ENCODE measurements around the gene CAPRIN2.

The CAPRIN2 gene, protein sequence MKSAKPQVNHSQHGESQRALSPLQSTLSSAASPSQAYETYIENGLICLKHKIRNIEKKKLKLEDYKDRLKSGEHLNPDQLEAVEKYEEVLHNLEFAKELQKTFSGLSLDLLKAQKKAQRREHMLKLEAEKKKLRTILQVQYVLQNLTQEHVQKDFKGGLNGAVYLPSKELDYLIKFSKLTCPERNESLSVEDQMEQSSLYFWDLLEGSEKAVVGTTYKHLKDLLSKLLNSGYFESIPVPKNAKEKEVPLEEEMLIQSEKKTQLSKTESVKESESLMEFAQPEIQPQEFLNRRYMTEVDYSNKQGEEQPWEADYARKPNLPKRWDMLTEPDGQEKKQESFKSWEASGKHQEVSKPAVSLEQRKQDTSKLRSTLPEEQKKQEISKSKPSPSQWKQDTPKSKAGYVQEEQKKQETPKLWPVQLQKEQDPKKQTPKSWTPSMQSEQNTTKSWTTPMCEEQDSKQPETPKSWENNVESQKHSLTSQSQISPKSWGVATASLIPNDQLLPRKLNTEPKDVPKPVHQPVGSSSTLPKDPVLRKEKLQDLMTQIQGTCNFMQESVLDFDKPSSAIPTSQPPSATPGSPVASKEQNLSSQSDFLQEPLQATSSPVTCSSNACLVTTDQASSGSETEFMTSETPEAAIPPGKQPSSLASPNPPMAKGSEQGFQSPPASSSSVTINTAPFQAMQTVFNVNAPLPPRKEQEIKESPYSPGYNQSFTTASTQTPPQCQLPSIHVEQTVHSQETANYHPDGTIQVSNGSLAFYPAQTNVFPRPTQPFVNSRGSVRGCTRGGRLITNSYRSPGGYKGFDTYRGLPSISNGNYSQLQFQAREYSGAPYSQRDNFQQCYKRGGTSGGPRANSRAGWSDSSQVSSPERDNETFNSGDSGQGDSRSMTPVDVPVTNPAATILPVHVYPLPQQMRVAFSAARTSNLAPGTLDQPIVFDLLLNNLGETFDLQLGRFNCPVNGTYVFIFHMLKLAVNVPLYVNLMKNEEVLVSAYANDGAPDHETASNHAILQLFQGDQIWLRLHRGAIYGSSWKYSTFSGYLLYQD

DNA sequence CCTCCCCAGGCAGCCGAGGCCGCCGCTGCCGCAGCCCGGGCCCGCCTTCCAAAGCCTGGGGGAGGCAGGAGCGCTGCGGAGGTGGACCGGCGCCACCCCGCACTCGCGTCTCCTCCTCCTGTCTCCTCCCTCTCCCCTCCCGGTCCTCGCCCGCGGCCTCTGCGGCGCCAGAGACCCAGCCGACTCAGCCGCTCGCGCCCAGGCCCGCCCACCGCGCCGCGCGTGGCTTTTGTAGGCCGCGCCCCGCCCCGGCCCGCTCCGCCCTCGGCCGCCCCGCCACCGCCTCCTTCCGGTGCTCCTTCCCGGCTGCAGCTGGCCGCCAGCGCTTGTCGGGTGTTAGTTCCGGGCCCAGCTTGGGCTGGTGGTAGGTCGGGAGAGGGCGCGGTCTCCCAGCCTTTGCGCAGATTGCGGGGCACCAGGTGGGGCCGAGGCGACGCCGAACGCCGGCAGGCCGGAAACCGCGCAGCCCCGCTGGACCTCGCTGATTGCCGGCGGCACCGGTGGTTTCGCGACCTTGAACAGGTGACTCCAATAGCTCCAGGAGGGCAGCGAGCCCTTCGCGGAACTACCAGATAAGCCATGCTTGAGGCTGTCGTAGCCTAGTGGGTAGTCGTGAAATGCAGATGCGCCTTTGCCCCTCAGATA is at the start of gene CAPRIN2:
Gene CAPRIN2, minus strand, starts transcription at position 202 of the 645 bp plus-strand sequence. CDS start 1,431 bp downstream, outside the sequence.
- peak within 1 kb of the TSS; percentile 77 for H3K27ac Mint-ChIP-seq
- peaks cover 7% of the 10 kb centered on the region for H3K36me3 Mint-ChIP-seq (ENCODE audit: low read depth)
- intact Hi-C loops (cut with micrococcal nuclease), result loop anchor here (1.0 to 10.0 kb wide), 3 partner anchors 60 to 1920 kb away; partner anchors contain the start of genes DNM1L and IPO8
- H3K4me1 Mint-ChIP-seq (ENCODE audit: low read depth), result peaks cover 25% of the 10 kb centered on the region
- peak within 1 kb of the TSS; percentile 91 for H3K4me3 Mint-ChIP-seq
- H3K27me3 Mint-ChIP-seq, result peaks cover 7% of the 10 kb centered on the region
- no peaks in the 10 kb centered on the region for H3K9me3 Mint-ChIP-seq

DNA sequence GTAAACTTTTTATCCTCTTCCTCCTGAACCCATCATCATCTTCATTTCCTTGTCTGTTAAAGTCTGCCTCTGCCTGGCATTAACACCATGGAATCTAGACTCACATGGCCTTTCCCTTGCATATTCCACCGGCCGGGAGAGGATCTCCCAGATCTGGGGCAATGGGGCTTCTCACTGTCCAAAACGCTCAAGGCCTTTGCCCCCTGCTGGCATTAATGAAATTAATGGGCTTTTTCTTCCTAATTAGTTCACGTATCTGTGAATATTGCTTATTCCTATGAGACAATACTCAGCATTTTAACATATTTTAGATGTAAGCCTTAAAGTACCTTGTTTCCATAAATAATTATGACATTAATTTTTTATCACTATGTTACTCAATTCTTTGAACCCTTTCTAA is 42.9 kb upstream of the CAPRIN2 start:
- intact Hi-C loops (cut with micrococcal nuclease), result no loop called here

DNA sequence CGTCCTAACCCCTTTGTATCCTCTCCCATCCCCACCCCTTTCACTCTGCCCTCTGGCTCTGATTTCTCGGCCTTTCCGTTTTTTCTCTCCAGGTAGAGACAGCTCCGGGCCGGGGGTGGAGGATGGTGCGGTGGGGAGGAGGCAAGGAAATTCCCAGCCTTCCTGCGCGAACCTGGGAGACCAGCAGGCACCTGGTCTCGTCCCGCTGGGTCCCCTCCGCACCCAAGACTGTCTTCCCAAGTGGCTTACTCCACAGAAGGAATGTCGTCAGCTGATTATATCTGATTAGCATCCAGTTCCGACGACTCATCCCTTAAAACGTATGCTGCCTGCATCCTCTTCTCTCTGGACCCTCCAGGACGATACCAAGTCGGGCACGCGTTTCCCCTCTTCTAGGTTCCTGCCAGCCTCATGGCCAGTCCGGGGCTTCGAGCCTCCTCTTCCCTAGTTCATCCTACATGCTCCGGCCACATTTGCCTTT is 42.2 kb upstream of the CAPRIN2 start:
- intact Hi-C loops (cut with micrococcal nuclease), result no loop called here
- no peak overlapping the region for H3K27ac Mint-ChIP-seq
- H3K4me3 Mint-ChIP-seq, result peak overlapping the region; percentile 44
- H3K27me3 Mint-ChIP-seq, result peaks cover 65% of the 10 kb centered on the region
- peaks cover 25% of the 10 kb centered on the region for H3K4me1 Mint-ChIP-seq (ENCODE audit: low read depth)
- H3K36me3 Mint-ChIP-seq (ENCODE audit: low read depth), result no peaks in the 10 kb centered on the region
- H3K9me3 Mint-ChIP-seq, result no peaks in the 10 kb centered on the region

More for the DNA sequence above, 42.9 kb upstream of the CAPRIN2 start:
- H3K4me1 Mint-ChIP-seq (ENCODE audit: low read depth), result peaks cover 25% of the 10 kb centered on the region
- H3K27me3 Mint-ChIP-seq, result peaks cover 65% of the 10 kb centered on the region
- H3K4me3 Mint-ChIP-seq, result no peak overlapping the region
- H3K27ac Mint-ChIP-seq, result no peak overlapping the region
- no peaks in the 10 kb centered on the region for H3K9me3 Mint-ChIP-seq
- H3K36me3 Mint-ChIP-seq (ENCODE audit: low read depth), result no peaks in the 10 kb centered on the region

DNA sequence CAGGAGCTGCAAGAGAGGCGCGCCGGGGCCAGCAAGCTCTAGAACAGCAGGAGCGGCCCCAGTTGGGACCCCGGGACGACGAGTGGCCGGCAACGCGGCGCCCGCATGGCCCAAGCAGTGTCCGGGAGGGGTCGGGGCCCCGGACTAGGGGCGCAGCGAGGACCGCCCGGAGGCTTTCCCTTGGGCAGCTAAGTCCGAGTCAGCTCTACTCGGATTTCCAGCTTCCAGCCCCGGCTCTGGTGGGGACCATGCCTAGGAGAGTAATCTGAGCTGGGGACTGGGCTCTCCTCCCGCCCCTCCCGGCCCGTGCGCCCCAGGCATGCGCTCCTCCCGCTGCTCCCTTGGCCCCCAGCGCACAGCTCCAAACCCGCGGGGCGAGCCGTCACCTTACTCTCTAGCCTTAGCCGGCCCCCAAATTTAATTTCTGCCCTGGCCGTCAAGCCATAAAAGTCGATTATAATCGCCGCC is 41.6 kb upstream of the CAPRIN2 start:
- Mint-ChIP-seq H3K27ac (peak overlapping the region; percentile 66), H3K4me1 (ENCODE audit: low read depth) (peaks cover 25% of the 10 kb centered on the region), H3K4me3 (peak overlapping the region; percentile 75), H3K9me3 (no peaks in the 10 kb centered on the region), H3K36me3 (ENCODE audit: low read depth) (no peaks in the 10 kb centered on the region), H3K27me3 (peaks cover 65% of the 10 kb centered on the region)
- intact Hi-C loops (cut with micrococcal nuclease), result no loop called here

DNA sequence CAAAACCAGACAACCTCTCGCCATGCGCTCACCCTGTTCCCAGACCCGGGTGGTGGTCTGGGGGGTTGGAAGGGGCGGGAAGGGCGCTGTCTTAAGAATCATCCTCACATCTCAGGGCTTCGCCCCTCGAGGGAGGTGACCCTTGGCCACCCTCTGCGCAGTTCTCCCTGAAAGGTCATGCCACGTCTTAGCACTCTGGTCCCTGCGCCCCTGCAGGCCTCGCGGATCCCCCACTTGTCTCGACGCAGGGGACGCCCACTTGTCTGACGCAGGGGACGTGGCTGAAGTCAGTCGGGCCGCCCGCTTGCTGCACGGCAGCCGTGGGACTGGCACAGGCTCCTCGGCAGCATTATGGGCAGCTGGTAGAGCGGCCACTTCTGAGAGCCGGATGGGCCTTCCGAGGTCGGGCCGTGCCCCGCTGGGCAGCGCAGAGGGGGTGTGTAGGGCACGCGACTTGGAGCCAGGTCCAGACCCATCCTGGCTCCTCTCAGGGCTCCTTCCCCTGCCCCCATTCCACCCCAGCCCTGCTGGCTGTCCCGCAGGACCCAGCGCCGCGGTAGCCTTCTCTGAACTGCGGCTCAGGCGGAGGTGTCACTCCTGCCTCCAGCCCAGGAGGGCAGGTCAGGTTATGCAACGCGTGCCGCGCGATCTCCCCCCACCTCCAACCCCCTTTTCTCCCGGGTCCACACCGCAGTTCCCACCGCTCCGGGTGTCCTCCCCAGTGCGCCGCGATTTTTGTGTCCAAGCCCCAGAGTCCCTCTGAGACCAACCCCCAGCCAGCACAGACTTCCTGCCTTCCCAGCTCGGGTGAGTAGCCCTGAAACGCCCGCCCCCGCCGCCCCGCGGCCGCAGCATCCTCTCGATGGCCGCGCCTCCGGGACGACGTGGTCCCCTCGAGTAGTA is 40.9 kb upstream of the CAPRIN2 start:
- peaks cover 65% of the 10 kb centered on the region for H3K27me3 Mint-ChIP-seq
- H3K27ac Mint-ChIP-seq, result peak overlapping the region; percentile 66
- H3K9me3 Mint-ChIP-seq, result no peaks in the 10 kb centered on the region
- no peaks in the 10 kb centered on the region for H3K36me3 Mint-ChIP-seq (ENCODE audit: low read depth)
- intact Hi-C loops (cut with micrococcal nuclease), result no loop called here
- H3K4me3 Mint-ChIP-seq, result peak overlapping the region; percentile 75
- H3K4me1 Mint-ChIP-seq (ENCODE audit: low read depth), result peaks cover 25% of the 10 kb centered on the region

DNA sequence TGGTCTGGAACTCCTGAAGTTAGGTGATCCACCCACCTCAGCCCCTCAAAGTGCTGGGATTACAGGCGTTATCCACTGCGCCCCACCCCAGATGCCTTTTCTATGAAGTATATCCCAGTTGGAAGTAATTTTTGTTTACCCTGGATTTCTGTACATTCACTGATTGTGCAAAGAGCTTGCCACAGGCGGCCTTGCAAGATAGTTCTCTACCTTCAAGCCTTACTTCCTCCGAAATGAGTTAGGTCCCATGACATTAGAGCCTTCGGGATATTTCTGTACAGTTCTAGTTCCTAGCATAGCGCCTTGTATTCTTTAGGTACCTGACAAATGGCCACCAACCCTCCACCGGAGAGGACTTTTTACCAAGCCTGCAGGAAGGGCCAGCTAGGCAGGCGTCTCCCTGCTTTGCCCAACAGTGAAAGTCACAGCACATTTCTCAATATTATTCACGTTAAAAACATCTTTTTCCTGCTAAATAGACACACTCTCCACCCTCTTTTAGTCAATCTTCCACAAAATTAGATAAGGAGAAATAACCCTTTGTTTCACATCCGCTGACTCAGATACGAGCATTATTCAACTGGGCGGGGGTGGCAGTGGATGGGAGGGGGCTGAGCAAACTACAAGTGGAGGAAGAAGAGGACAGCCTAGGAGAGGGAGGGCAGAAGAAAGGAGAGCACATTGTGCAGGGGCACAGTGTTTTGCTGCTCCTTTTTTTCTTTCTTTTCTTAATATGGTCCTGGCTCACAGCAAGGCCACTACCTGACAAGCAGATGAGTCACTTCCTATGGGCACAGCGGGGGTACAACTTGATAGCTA is 40.0 kb upstream of the CAPRIN2 start:
- intact Hi-C loops (cut with micrococcal nuclease), result no loop called here
- Mint-ChIP-seq H3K36me3 (ENCODE audit: low read depth) (no peaks in the 10 kb centered on the region), H3K27ac (no peak overlapping the region), H3K4me3 (peak overlapping the region; percentile 75), H3K9me3 (no peaks in the 10 kb centered on the region), H3K4me1 (ENCODE audit: low read depth) (peaks cover 25% of the 10 kb centered on the region), H3K27me3 (peaks cover 61% of the 10 kb centered on the region)

DNA sequence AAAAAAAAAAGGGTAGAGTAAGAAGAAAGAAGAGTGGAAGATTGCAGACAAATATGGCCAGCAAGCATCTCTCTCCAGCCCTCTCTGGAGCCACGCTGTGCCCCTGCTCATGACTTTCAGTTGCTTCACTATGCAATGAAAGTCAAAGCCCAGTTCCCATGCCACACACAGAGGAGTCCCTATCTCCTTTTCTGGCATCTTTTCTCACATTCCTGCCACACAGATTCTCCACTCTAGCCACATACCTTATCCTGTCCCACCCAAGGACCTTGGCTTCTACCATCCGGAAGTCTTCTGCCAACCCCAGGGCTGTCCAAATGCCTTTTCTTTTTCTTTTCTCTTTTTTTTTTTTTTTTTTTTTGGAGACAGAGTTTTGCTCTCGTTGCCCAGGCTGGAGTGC is 39.3 kb upstream of the CAPRIN2 start:
- Mint-ChIP-seq H3K9me3 (no peaks in the 10 kb centered on the region), H3K4me3 (no peak overlapping the region), H3K4me1 (ENCODE audit: low read depth) (peaks cover 25% of the 10 kb centered on the region), H3K27ac (no peak overlapping the region), H3K27me3 (peaks cover 56% of the 10 kb centered on the region), H3K36me3 (ENCODE audit: low read depth) (no peaks in the 10 kb centered on the region)
- intact Hi-C loops (cut with micrococcal nuclease), result no loop called here

DNA sequence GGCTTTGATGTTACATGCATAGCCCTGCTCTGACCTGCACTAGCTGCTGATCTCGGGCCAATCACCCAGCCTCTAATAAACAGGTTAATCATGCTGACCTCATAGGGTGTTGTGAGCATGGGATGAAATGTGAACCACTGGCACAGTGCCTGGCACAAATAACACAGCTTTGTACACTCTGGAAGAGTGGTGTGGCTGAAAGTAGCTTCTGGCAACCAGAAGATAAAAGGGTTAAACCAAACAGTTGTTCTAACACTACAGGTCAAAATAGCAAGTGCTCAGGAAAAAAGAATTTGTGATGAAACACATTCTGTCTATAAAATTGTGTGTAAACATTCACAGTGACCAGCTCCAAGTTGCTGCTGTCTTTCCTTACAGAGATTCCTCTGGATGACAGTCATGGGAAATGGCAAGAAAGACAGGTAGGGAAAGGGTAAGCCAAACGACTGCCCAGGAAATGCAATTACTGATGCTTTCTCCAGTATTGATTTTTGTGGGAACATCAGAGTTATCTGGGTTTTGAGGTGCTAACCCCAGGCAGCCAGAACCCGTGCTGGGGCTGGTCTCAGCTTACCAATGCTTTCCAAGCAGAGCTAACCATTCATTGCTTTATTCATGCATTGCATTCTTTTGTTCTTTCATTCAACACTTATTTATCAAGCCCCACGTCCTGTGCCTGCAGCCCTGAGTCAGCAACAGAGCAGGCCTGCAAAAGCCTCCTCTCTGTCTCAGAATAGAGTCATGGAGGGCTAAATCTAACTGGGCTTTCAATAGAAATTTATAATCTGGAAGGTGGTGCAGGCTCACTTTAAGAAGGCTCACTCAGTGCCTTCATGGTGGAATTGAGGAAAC is 38.1 kb upstream of the CAPRIN2 start:
- Mint-ChIP-seq H3K4me1 (ENCODE audit: low read depth) (peaks cover 25% of the 10 kb centered on the region), H3K27me3 (peaks cover 47% of the 10 kb centered on the region), H3K27ac (no peak overlapping the region), H3K4me3 (no peak overlapping the region), H3K36me3 (ENCODE audit: low read depth) (no peaks in the 10 kb centered on the region), H3K9me3 (no peaks in the 10 kb centered on the region)
- intact Hi-C loops (cut with micrococcal nuclease), result no loop called here

DNA sequence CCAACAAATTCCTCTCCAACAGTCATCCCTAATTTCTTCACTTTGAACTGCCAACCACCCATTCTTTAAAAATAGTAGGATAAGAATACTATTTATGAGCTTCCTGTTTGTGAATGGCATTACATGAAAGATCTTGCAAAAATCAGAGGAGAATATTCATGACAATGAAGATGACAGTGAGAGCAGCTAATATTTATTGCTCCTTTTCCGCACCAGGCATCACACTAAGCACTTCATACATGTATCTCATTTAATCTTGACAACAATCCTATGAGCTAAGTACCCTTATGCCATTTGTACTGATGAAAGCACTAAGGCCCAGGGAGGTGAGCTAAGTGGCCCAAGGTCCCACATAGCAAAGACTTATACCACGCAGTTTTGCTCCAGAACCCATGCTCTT is 37.3 kb upstream of the CAPRIN2 start:
- peaks cover 39% of the 10 kb centered on the region for H3K27me3 Mint-ChIP-seq
- H3K4me1 Mint-ChIP-seq (ENCODE audit: low read depth), result peaks cover 24% of the 10 kb centered on the region
- no peak overlapping the region for H3K27ac Mint-ChIP-seq
- intact Hi-C loops (cut with micrococcal nuclease), result no loop called here
- H3K9me3 Mint-ChIP-seq, result no peaks in the 10 kb centered on the region
- H3K4me3 Mint-ChIP-seq, result no peak overlapping the region
- no peaks in the 10 kb centered on the region for H3K36me3 Mint-ChIP-seq (ENCODE audit: low read depth)

DNA sequence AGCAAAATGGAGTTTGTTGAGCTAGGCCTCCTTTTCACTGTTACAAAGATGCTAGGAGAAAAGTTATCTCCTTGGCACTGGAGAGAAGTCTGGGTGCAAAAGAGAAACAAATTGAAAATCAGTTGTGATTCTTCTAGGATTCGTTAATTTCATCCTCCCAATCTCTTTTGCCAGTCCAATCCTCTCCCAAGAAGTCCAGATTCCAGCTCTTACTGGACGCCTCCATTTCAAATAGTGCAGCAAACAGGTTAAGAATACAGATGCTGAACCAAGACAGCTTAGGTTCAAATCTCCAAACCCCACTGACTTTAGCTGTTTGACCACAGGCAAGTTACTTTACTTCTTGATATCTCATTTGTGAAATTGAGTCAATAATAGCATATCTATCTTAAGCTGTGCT is 34.0 kb upstream of the CAPRIN2 start:
- Mint-ChIP-seq H3K27ac (no peak overlapping the region), H3K27me3 (peaks cover 12% of the 10 kb centered on the region), H3K36me3 (ENCODE audit: low read depth) (no peaks in the 10 kb centered on the region), H3K4me1 (ENCODE audit: low read depth) (no peaks in the 10 kb centered on the region), H3K9me3 (peaks cover 15% of the 10 kb centered on the region), H3K4me3 (no peak overlapping the region)
- intact Hi-C loops (cut with micrococcal nuclease), result no loop called here

DNA sequence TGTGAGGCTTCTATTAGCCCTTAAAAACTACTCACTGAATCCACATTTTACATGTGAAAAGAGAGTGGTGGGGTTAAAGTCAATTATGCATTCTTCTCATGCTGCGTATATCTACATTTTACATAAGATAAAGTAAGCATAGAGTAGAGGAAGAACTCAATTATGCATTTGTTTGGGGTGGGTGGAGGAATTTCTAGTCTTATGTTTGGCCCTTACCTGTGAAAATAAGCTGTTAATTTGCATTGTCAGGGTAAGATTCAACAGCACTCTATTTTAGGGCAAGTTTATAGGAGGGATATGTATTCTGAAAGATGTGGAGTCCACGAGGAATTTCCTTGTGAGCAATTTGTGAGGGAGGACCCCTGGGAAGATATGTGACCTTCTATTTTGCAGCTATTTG is 30.9 kb upstream of the CAPRIN2 start:
- Mint-ChIP-seq H3K4me3 (no peak overlapping the region), H3K9me3 (peaks cover 15% of the 10 kb centered on the region), H3K27ac (no peak overlapping the region), H3K4me1 (ENCODE audit: low read depth) (no peaks in the 10 kb centered on the region), H3K27me3 (peaks cover 5% of the 10 kb centered on the region), H3K36me3 (ENCODE audit: low read depth) (no peaks in the 10 kb centered on the region)
- intact Hi-C loops (cut with micrococcal nuclease), result no loop called here

All from dendritic cell treated with granulocyte-macrophage colony-stimulating factor and Interleukin-4, amounts not matched to agents 40 ng/mL and 50 ng/mL, for 4 days (primary cell).